Prostate gland (tissue), 2 donors: Measurements from ENCODE around the gene ZFAND3.

Source experiments
- POLR2AphosphoS5 ChIP-seq: sonication (generic); formaldehyde crosslinking; IDR thresholded peaks from one replicate; pipeline ENCODE4 v1.6.1; 2017; ENCODE audit warnings: antibody characterized with exemption
- TF ChIP-seq, protein P1 (sequence below), 4 experiments: fragments of 200-600 bp in 2 of 4; fragments of 450-650 bp in 2 of 4; sonication (generic) in 2 of 4; IDR thresholded peaks; 1 replicate in 3 of 4; 2 replicates in 1 of 4; pipeline ENCODE4 v1.5.1; 2016 to 2019; ENCODE audit warnings: antibody characterized with exemption in 4 of 4, mild to moderate bottlenecking in 2 of 4, moderate library complexity in 2 of 4

DNA sequence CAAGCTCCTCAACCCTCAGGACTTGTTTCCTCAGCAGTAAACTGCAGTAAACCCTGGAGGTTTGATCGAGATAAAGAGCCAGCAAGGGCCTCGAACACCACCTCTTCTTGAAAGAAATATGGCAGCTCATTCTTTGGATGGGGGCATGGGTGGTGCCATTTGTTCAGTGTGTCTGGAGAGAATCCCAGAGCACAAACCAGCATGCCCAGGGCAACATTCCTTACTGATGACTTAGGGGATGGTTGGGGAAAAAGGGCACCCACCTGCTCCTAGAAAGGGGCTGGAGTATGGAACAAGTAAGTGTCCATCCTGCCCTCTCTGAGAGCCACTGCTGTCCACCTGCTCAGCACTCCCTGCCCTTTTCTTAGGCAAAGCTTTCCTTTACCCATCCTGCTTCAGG is 31.3 kb upstream of the ZFAND3 start:
- TF ChIP-seq POLR2AphosphoS5, result no peak
- TF ChIP-seq, protein P1, sequence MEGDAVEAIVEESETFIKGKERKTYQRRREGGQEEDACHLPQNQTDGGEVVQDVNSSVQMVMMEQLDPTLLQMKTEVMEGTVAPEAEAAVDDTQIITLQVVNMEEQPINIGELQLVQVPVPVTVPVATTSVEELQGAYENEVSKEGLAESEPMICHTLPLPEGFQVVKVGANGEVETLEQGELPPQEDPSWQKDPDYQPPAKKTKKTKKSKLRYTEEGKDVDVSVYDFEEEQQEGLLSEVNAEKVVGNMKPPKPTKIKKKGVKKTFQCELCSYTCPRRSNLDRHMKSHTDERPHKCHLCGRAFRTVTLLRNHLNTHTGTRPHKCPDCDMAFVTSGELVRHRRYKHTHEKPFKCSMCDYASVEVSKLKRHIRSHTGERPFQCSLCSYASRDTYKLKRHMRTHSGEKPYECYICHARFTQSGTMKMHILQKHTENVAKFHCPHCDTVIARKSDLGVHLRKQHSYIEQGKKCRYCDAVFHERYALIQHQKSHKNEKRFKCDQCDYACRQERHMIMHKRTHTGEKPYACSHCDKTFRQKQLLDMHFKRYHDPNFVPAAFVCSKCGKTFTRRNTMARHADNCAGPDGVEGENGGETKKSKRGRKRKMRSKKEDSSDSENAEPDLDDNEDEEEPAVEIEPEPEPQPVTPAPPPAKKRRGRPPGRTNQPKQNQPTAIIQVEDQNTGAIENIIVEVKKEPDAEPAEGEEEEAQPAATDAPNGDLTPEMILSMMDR (IDR thresholded peaks at IDR 0.05), result no peak
